AG04450 (cell line): ENCODE measurements around the gene SMIM27. TPM values are rescaled to one million over a fixed set of nuclear protein-coding genes. Genes with fewer than 3 reads are reported as not detected.

Source experiments
- CTCF ChIA-PET: fragments of 300-600, 350-600 bp; formaldehyde crosslinking; extraction: SDS; loops from one replicate; lab custom pipeline; 2022; ENCODE audit warnings: antibody characterized with exemption, inconsistent platforms; lab: Charles Lee
- POLR2A ChIA-PET: fragments of 350-600 bp; formaldehyde crosslinking; extraction: SDS; loops from one replicate; lab custom pipeline; 2021; ENCODE audit warnings: antibody characterized with exemption, inconsistent platforms; lab: Yijun Ruan, JAX
- DNase-seq: peaks from one replicate; pipeline ENCODE4 v3.0.0-alpha.2; 2011; ENCODE audit warnings: low read depth, low spot score
- H3K27ac ChIP-seq: one replicate; pipeline ENCODE4 v1.5.1; 2012; ENCODE audit warnings: low read depth, low read length, control low read depth
- H3K27me3 ChIP-seq: one replicate; pipeline ENCODE4 v1.6.0; 2012; ENCODE audit warnings: low read length; ENCODE audit not compliant: control insufficient read depth, insufficient read depth
- H3K4me3 ChIP-seq: 2 replicates; pipeline ENCODE4 v1.5.1; 2011; ENCODE audit warnings: mild to moderate bottlenecking, low read depth, low read length, control low read depth
- H3K9me3 ChIP-seq: 2 replicates; pipeline ENCODE4 v1.5.1; 2012; ENCODE audit warnings: low read length; ENCODE audit not compliant: control insufficient read depth, insufficient read depth
- polyA plus RNA-seq: library from polyadenylated mRNA; depleted of rRNA; stranded (reverse); fragments of >200 nt; gene quantifications from 2 replicates; pipeline ENCODE4 v1.2.3, GENCODE V29; 2011
- TF ChIP-seq, protein P1 (sequence below): IDR thresholded peaks from 2 replicates; pipeline ENCODE4 v1.5.1; 2011; ENCODE audit warnings: low read depth, low read length, control low read depth, inconsistent platforms

The SMIM27 gene
- polyA plus RNA-seq, 1 experiment, result 7.2 TPM

DNA sequence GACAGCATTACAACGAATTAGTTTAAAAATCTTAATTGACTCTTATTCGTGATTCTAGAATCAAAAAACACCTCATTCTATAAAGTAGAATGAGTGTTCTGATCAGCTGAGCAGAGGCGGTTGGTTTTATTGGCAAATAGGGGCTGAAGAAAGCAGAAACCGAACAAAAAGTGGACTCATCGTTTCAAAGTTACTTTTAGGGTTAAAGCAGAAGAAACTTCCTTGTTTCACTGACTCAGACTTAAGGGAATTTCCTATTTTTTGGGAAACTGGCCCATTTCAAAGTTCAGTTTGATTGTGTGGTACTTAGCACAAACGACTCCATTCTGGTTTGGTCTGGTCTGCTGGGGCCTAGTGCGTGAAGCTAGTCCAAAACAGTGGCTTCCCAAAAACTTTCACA lies 21.7 kb downstream of the SMIM27 start:
- POLR2A ChIA-PET, result no interaction called here
- H3K27ac ChIP-seq, result no peak overlapping the region
- no peaks in the 10 kb centered on the region for H3K27me3 ChIP-seq
- TF ChIP-seq, protein P1, sequence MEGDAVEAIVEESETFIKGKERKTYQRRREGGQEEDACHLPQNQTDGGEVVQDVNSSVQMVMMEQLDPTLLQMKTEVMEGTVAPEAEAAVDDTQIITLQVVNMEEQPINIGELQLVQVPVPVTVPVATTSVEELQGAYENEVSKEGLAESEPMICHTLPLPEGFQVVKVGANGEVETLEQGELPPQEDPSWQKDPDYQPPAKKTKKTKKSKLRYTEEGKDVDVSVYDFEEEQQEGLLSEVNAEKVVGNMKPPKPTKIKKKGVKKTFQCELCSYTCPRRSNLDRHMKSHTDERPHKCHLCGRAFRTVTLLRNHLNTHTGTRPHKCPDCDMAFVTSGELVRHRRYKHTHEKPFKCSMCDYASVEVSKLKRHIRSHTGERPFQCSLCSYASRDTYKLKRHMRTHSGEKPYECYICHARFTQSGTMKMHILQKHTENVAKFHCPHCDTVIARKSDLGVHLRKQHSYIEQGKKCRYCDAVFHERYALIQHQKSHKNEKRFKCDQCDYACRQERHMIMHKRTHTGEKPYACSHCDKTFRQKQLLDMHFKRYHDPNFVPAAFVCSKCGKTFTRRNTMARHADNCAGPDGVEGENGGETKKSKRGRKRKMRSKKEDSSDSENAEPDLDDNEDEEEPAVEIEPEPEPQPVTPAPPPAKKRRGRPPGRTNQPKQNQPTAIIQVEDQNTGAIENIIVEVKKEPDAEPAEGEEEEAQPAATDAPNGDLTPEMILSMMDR, result no peak
- DNase-seq, result no peak
- H3K4me3 ChIP-seq, result no peak overlapping the region
- CTCF ChIA-PET, result interaction anchor here (1.0 to 20.3 kb wide), 6 partner anchors 14 to 394 kb away, joined by 3 to 1261 read pairs (median 6); partner anchors contain the start of gene ACO1
- H3K9me3 ChIP-seq, result no peaks in the 10 kb centered on the region; the same call in 1 of the 2 replicates

DNA sequence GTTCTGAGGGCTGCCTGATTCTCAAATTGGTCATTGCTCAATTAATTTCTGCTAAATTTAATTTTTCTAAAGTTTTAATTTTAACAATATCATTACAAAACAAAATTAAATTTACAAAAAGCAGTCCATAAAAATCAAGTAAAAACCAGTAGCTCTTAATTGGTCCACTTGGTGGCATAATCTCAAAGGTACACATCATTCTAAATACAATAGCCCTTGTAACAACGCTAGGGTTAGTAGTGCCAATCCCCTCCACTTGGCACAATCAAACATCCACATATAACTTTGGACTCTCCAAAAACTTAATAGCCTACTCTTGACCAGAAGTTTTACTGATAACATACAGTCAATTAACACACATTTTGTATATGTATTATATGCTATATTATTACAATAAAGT lies 22.7 kb downstream of the SMIM27 start:
- TF ChIP-seq, protein P1, result no peak
- no peak overlapping the region for H3K4me3 ChIP-seq
- H3K27me3 ChIP-seq, result no peaks in the 10 kb centered on the region
- no peak for DNase-seq
- no peak overlapping the region for H3K27ac ChIP-seq
- POLR2A ChIA-PET, result no interaction called here
- CTCF ChIA-PET, result interaction anchor here (1.0 to 20.3 kb wide), 5 partner anchors 13 to 198 kb away, joined by 3 to 1261 read pairs (median 3); partner anchors contain the start of gene RIGI
- no peaks in the 10 kb centered on the region; the same call in 1 of the 2 replicates for H3K9me3 ChIP-seq

DNA sequence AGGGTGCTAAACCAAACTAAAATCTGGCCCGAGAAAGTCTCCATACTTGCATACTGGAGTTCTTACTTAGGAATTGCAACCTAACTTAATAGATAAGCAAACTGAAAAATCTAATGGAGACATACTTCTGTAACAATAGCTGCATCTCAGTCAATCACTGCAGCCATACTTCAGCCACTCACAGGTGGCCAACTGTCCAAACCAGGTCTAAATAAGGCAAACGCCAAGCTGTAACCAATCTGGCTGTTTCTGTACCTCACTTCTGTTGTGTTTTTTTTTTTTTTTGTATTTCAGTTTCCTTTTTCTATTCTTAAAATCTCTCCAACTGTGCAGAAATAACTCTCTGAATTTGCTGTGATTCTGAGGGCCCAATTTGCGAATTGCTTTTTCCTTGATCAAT lies 25.2 kb downstream of the SMIM27 start:
- no peak for DNase-seq
- POLR2A ChIA-PET, result no interaction called here
- TF ChIP-seq, protein P1, result no peak
- CTCF ChIA-PET, result interaction anchor here (1.4 to 20.3 kb wide), 4 partner anchors 13 to 394 kb away, joined by 3 to 1261 read pairs (median 230); no protein-coding TSS in a partner anchor
- no peaks in the 10 kb centered on the region for H3K27me3 ChIP-seq
- no peak overlapping the region for H3K4me3 ChIP-seq
- no peak overlapping the region for H3K27ac ChIP-seq
- H3K9me3 ChIP-seq, result no peaks in the 10 kb centered on the region; the same call in 1 of the 2 replicates

DNA sequence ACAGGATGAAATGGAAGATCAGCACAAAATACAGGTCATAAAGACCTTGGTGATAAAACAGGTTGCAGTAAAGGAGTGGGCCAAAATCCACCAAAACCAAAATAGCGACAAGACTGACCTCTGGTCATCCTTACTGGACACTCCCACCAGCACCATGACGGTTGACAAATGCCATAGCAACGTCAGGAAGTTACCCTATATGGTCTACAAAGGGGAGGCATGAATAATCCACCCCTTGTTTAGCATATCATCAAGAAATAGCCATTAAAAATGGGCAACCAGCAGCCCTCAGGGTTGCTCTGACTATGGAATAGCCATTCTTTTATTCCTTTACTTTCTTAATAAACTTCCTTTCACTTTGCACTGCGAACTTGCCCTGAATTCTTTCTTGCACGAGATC lies 26.8 kb downstream of the SMIM27 start:
- ChIA-PET CTCF (interaction anchor here (0.6 to 20.3 kb wide), 39 partner anchors 11 to 645 kb away, joined by 3 to 1261 read pairs (median 8); partner anchors contain the start of genes ACO1, RIGI, SMIM27 and TOPORS), POLR2A (interaction anchor here (1.5 kb wide), 1 partner anchor 200 kb away, joined by 7 read pairs; no protein-coding TSS in a partner anchor)
- no peak overlapping the region for H3K4me3 ChIP-seq

More for the DNA sequence above, 26.8 kb downstream of the SMIM27 start:
- no peak for DNase-seq
- Histone ChIP-seq H3K27ac (no peak overlapping the region), H3K9me3 (no peaks in the 10 kb centered on the region), H3K27me3 (no peaks in the 10 kb centered on the region)
- TF ChIP-seq, protein P1, result no peak
